HCT116 (cell line): ENCODE measurements around the gene GALNT7. TPM values are rescaled to one million over a fixed set of nuclear protein-coding genes. Genes with fewer than 3 reads are reported as not detected.
"Not testable (repeated sequence)": the region's sequence is repeated elsewhere in the genome, so short reads cannot be mapped to it uniquely, and the experiment has no call there.

Source experiments
- ATAC-seq: fragments of 200-7000 bp; cut with Tn5 transposase; 2 replicates; pipeline ENCODE4 v1.9.1; 2020; ENCODE audit warnings: mild to moderate bottlenecking, moderate library complexity
- BruUV-seq: library from RNA; stranded (reverse); fragments of 400-500 nt; replicated peaks from 2 replicates; lab custom pipeline; 2021; lab: Mats Ljungman, UMichigan
- CTCF ChIA-PET: fragments of 300-600 bp; sonication (Branson Sonifier 250); formaldehyde crosslinking; loops from one replicate; lab custom pipeline; 2021; ENCODE audit warnings: antibody characterized with exemption; lab: Charles Lee
- POLR2A ChIA-PET: fragments of 300-600, 350-600 bp; sonication (Branson Sonifier 250); formaldehyde crosslinking; loops from one replicate; lab custom pipeline; 2021; ENCODE audit warnings: antibody characterized with exemption; lab: Charles Lee
- RAD21 ChIA-PET, 2 experiments: fragments of 300-600 bp; sonication (Branson Sonifier 250); formaldehyde crosslinking; loops; one replicate each; lab custom pipeline; 2023; ENCODE audit warnings: low total read pairs in 2 of 2; ENCODE audit not compliant: uncharacterized antibody in 2 of 2, unreplicated experiment in 2 of 2, low non-redundant PET in 1 of 2; lab: Charles Lee
- DNase-seq: peaks from one replicate; pipeline ENCODE4 v3.0.0-alpha.2; 2010; ENCODE audit warnings: low read depth, low spot score
- H2AFZ ChIP-seq: fragments of 200-600 bp; shearing (Covaris generic), sonication (generic); 2 replicates; pipeline ENCODE4 v1.6.1; 2017; ENCODE audit warnings: low read depth, mixed run types, mixed read lengths, antibody characterized with exemption, low read length; ENCODE audit not compliant: poor library complexity, severe bottlenecking
- H3K27ac ChIP-seq: 2 replicates; pipeline ENCODE4 v1.5.1; 2012; ENCODE audit warnings: low read depth, low read length
- H3K27me3 ChIP-seq: fragments of 200-600 bp; sonication (generic); 2 replicates; pipeline ENCODE4 v1.6.1; 2016; ENCODE audit warnings: mixed run types, low read length, mixed read lengths; ENCODE audit not compliant: insufficient read depth
- H3K36me3 ChIP-seq, 2 experiments: fragments of 200-500 bp in 1 of 2; fragments of 200-600 bp in 1 of 2; sonication (Bioruptor generic) in 1 of 2; sonication (generic) in 1 of 2; 2 replicates each; pipeline versions ENCODE4 v1.5.1 to v1.6.1; 2014 to 2016; ENCODE audit warnings: low read length in 2 of 2, inconsistent platforms in 1 of 2, mixed read lengths in 1 of 2, mixed run types in 1 of 2; ENCODE audit not compliant: insufficient read depth in 2 of 2, control insufficient read depth in 1 of 2
- H3K4me1 ChIP-seq, 2 experiments: fragments of 200-600 bp in 1 of 2; sonication (generic) in 1 of 2; 2 replicates each; pipeline versions ENCODE4 v1.5.1 to v1.6.1; 2012 to 2017; ENCODE audit warnings: low read length in 2 of 2, inconsistent platforms in 1 of 2, mild to moderate bottlenecking in 1 of 2, mixed read lengths in 1 of 2, mixed run types in 1 of 2, moderate library complexity in 1 of 2; ENCODE audit not compliant: insufficient read depth in 2 of 2, control insufficient read depth in 1 of 2
- H3K4me2 ChIP-seq: fragments of 200-600 bp; sonication (generic); 2 replicates; pipeline ENCODE4 v1.6.1; 2017; ENCODE audit warnings: mixed run types, low read length, mixed read lengths
- H3K4me3 ChIP-seq, 2 experiments: fragments of 200-600 bp in 1 of 2; sonication (generic) in 1 of 2; replicated peaks in 1 of 2; 2 replicates each; pipeline ENCODE4 v1.5.1; 2011 to 2016; ENCODE audit warnings: low read length in 2 of 2, control low read depth in 1 of 2, low read depth in 1 of 2, mild to moderate bottlenecking in 1 of 2, mixed read lengths in 1 of 2, mixed run types in 1 of 2
- H3K79me2 ChIP-seq: fragments of 200-600 bp; sonication (generic); 2 replicates; pipeline ENCODE4 v1.6.1; 2017; ENCODE audit warnings: mild to moderate bottlenecking, mixed run types, low read length, moderate library complexity, mixed read lengths; ENCODE audit not compliant: insufficient read depth
- H3K9ac ChIP-seq: fragments of 200-600 bp; sonication (generic); 2 replicates; pipeline ENCODE4 v1.6.1; 2016; ENCODE audit warnings: low read length, mixed read lengths
- H3K9me2 ChIP-seq: fragments of 200-600 bp; sonication (generic), shearing (Covaris generic); 2 replicates; pipeline ENCODE4 v1.6.1; 2017; ENCODE audit warnings: mixed run types, mild to moderate bottlenecking, moderate library complexity; ENCODE audit not compliant: insufficient read depth
- H3K9me3 ChIP-seq, 2 experiments: fragments of 200-500 bp in 1 of 2; fragments of 200-600 bp in 1 of 2; sonication (Bioruptor generic) in 1 of 2; sonication (generic) in 1 of 2; 2 replicates each; pipeline ENCODE4 v1.6.1; 2014 to 2017; ENCODE audit warnings: low read length in 2 of 2, mixed read lengths in 2 of 2, inconsistent platforms in 1 of 2, low read depth in 1 of 2, mild to moderate bottlenecking in 1 of 2, mixed run types in 1 of 2, moderate library complexity in 1 of 2; ENCODE audit not compliant: control insufficient read depth in 1 of 2, insufficient read depth in 1 of 2
- H4K20me1 ChIP-seq: fragments of 200-600 bp; sonication (generic), shearing (Covaris generic); 2 replicates; pipeline ENCODE4 v1.6.1; 2017; ENCODE audit warnings: mixed run types, mild to moderate bottlenecking, moderate library complexity; ENCODE audit not compliant: insufficient read depth
- CBX3 ChIP-seq: IDR thresholded peaks from 2 replicates; pipeline ENCODE4 v1.6.1; 2012; ENCODE audit warnings: low read depth
- CEBPB ChIP-seq: IDR thresholded peaks from 2 replicates; pipeline ENCODE4 v1.6.1; 2012; ENCODE audit warnings: low read depth
- intact Hi-C: fragments of 100-400 bp; cut with micrococcal nuclease; formaldehyde crosslinking; loops from 2 replicates; pipeline ENCODE4 v1.10.0; 2022
- total RNA-seq: library from RNA; stranded (reverse); gene quantifications from one replicate; pipeline ENCODE4 v1.2.1, GENCODE V29; 2021; ENCODE audit not compliant: unreplicated experiment
- TF ChIP-seq, protein P1 (sequence below): IDR thresholded peaks from 2 replicates; pipeline ENCODE4 v1.6.1; 2012; ENCODE audit warnings: low read depth
- TF ChIP-seq, protein P2 (sequence below): IDR thresholded peaks from 2 replicates; pipeline ENCODE4 v1.6.1; 2012

The GALNT7 gene
- total RNA-seq, 1 experiment from 2014 or later, result 21.3 TPM

DNA sequence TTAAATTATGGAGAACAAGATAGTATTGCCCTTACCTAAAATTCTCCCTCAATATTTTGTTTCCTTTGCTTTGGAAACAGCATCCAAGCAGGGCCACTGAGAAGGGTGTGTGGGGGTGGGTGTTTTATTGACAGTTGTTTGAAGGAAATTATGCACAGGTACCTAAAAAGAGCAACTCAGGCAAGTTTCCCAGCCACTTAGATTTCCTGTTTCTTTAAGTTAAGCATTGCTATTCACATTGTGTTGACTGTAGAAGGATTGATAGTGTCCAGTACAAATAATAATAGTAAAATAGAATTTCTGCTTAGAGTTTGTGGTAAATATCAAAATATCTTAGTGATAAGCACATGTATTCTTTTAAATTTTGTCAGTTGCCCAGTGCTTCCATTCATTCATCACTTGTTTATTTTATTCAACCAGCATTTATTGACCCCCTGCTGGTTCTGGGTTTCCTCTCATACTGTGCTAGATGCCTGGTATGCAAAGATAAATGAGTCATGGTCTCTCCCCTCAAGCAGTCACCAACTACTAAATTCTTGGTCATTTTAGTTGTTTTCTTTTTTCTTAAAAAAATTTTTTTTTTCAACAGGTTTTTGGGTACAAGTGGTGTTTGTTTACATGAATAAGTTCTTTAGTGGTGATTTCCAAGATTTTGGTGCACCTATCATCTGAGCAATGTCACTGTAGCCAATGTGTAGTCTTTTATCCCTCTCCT is 50.0 kb downstream of the GALNT7 start (continued):
- TF ChIP-seq, protein P1, sequence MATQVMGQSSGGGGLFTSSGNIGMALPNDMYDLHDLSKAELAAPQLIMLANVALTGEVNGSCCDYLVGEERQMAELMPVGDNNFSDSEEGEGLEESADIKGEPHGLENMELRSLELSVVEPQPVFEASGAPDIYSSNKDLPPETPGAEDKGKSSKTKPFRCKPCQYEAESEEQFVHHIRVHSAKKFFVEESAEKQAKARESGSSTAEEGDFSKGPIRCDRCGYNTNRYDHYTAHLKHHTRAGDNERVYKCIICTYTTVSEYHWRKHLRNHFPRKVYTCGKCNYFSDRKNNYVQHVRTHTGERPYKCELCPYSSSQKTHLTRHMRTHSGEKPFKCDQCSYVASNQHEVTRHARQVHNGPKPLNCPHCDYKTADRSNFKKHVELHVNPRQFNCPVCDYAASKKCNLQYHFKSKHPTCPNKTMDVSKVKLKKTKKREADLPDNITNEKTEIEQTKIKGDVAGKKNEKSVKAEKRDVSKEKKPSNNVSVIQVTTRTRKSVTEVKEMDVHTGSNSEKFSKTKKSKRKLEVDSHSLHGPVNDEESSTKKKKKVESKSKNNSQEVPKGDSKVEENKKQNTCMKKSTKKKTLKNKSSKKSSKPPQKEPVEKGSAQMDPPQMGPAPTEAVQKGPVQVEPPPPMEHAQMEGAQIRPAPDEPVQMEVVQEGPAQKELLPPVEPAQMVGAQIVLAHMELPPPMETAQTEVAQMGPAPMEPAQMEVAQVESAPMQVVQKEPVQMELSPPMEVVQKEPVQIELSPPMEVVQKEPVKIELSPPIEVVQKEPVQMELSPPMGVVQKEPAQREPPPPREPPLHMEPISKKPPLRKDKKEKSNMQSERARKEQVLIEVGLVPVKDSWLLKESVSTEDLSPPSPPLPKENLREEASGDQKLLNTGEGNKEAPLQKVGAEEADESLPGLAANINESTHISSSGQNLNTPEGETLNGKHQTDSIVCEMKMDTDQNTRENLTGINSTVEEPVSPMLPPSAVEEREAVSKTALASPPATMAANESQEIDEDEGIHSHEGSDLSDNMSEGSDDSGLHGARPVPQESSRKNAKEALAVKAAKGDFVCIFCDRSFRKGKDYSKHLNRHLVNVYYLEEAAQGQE, result no peak
- 0 out of 2 replicates have a peak, but pooled peaks have one; percentile 29 for TF ChIP-seq CEBPB
- TF ChIP-seq, protein P2, sequence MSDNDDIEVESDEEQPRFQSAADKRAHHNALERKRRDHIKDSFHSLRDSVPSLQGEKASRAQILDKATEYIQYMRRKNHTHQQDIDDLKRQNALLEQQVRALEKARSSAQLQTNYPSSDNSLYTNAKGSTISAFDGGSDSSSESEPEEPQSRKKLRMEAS, result no peak

DNA sequence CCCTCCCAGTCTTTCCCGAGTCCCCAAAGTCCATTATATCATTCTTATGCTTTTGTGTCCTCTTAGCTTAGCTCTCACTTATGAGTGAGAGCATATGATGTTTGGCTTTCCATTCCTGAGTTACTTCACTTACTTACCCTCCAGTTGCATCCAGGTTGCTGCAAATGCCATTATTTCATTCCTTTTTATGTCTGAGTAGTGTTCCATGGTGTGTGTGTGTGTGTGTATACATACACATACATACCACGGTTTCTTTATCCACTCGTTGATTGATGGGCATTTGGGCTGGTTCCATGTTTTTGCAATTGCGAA is 50.5 kb downstream of the GALNT7 start:
- CTCF ChIA-PET, H3K36me3 ChIP-seq, DNase-seq, H4K20me1 ChIP-seq, BruUV-seq, RAD21 ChIA-PET, H3K27me3 ChIP-seq, H2AFZ ChIP-seq, intact Hi-C loops, H3K9me2 ChIP-seq, POLR2A ChIA-PET, H3K9me3 ChIP-seq: not testable (repeated sequence)
- peak overlapping the region; percentile 68 for H3K4me2 ChIP-seq
- H3K4me3 ChIP-seq, result peak overlapping the region in 1 of 2 experiments; percentile 35; a peak in 2 of 4 replicates
- TF ChIP-seq CBX3, result 0 out of 2 replicates have a peak, but pooled peaks have one; percentile 9
- H3K4me1 ChIP-seq, result peaks cover 34 to 54% of the 10 kb centered on the region in 2 experiments
- H3K79me2 ChIP-seq, result peaks cover 68% of the 10 kb centered on the region
- H3K27ac ChIP-seq, result peak overlapping the region; percentile 50
- peak overlapping the region; percentile 40; the same call in 1 of the 2 replicates for H3K9ac ChIP-seq
- ATAC-seq, result peak; percentile 48
